ENCODE data around the gene RASL11B. TPM values are rescaled to one million over a fixed set of nuclear protein-coding genes. Genes with fewer than 3 reads are reported as not detected.
A peak's percentile ranks its signal among the peaks of the same experiment; 100 is the strongest.

Gene RASL11B
- total RNA-seq, 1 experiment from 2014 or later: 30.0 TPM

- peaks cover 7% of the 10 kb centered on the region for H3K4me1 ChIP-seq (ENCODE audit: insufficient read depth, low read length)
- no peak overlapping the region for H4K8ac ChIP-seq (replicated peaks; ENCODE audit: insufficient read length, low read depth, low read length)
- no CpG with 5 or more reads among the region's 6 CpGs for WGBS (ENCODE audit: extremely low coverage, insufficient read length, low lambda C conversion rate)
- no peak overlapping the region for H2BK5ac ChIP-seq (ENCODE audit: insufficient read length, low read length)
- H3K27ac ChIP-seq (ENCODE audit: insufficient read length, low read depth, low read length): no peak overlapping the region
- Mint-ChIP-seq H3K4me1 (peaks cover 63 to 72% of the 10 kb centered on the region in 2 experiments), H3K27me3 (ENCODE audit: low read depth) (no peaks in the 10 kb centered on the region), H3K4me3 (peak overlapping the region; percentile 84 to 93), H3K36me3 (ENCODE audit: insufficient read depth in 1 of 3, low read depth in 3 of 3) (peaks cover 46 to 50% (median 48%) of the 10 kb centered on the region in 3 experiments), H3K9me3 (peaks cover 4 to 10% of the 10 kb centered on the region in 2 experiments), H3K27ac (peak overlapping the region; percentile 22 to 79 (median 74); a peak in 4 of 7 replicates)
- H3K79me2 ChIP-seq (ENCODE audit: insufficient read depth, low read length): peaks cover 8% of the 10 kb centered on the region; the same call in 1 of the 2 replicates
- H2BK15ac ChIP-seq (ENCODE audit: low read depth, low read length): no peak overlapping the region
- peaks cover 2% of the 10 kb centered on the region for H3K9me3 ChIP-seq (ENCODE audit: control insufficient read depth, low read depth, low read length)
- H2BK12ac ChIP-seq (ENCODE audit: insufficient read length, low read depth, low read length): no peak overlapping the region
- H4K5ac ChIP-seq (ENCODE audit: insufficient read length, low read depth, low read length): no peak overlapping the region
- no peak overlapping the region for H3T11ph ChIP-seq (ENCODE audit: low read length)
- no peak overlapping the region for H3K18ac ChIP-seq (ENCODE audit: insufficient read length, low read depth, low read length)
- H4K20me1 ChIP-seq (ENCODE audit: control insufficient read depth, insufficient read depth, insufficient read length): no peaks in the 10 kb centered on the region
- H4K91ac ChIP-seq (ENCODE audit: insufficient read length, low read depth, low read length): no peak overlapping the region
- H3K56ac ChIP-seq (ENCODE audit: insufficient read length, low read depth, low read length): no peak overlapping the region
- DNase-seq: no peak
- no peak overlapping the region for H3K14ac ChIP-seq (ENCODE audit: insufficient read depth, low read length)
- H2AK5ac ChIP-seq (ENCODE audit: insufficient read length, low read length): no peak overlapping the region
- no peaks in the 10 kb centered on the region for H3K27me3 ChIP-seq (ENCODE audit: insufficient read depth, low read length)
- no peak overlapping the region for H2BK120ac ChIP-seq (ENCODE audit: low read depth, low read length, poor library complexity, severe bottlenecking)
- TF ChIP-seq CTCF (conservative IDR thresholded peaks at IDR 0.05): no peak
- H3K9ac ChIP-seq (ENCODE audit: extremely low read depth, insufficient read length, low read length): peak overlapping the region; percentile 93
- H2BK20ac ChIP-seq (ENCODE audit: low read depth, low read length, poor library complexity, severe bottlenecking): no peak overlapping the region
- peak overlapping the region; percentile 94 for H3K4me2 ChIP-seq (ENCODE audit: insufficient read depth, insufficient read length, low read length)
- H3K4ac ChIP-seq (ENCODE audit: low read depth, low read length): no peak overlapping the region
- no peaks in the 10 kb centered on the region for H3K79me1 ChIP-seq (ENCODE audit: insufficient read depth, low read depth, low read length, poor library complexity, severe bottlenecking)
- no peak overlapping the region for H3K23ac ChIP-seq (ENCODE audit: insufficient read length, low read depth, low read length)
- H2AFZ ChIP-seq (ENCODE audit: low read length): no peak overlapping the region
- H3K23me2 ChIP-seq (ENCODE audit: insufficient read length, low read depth, low read length, poor library complexity, severe bottlenecking): peaks cover 13% of the 10 kb centered on the region
Measured at GRCh38 chr4:52863324-52863723, 1.2 kb downstream of the RASL11B start.

Data from H9 (cell line).